GM12892 (cell line): ENCODE measurements around the gene TRIOBP.

Source experiments
- POLR2AphosphoS5 ChIP-seq: IDR thresholded peaks from 2 replicates; pipeline ENCODE4 v1.6.1; 2011; ENCODE audit warnings: low read depth, low read length, control low read depth
- TAF1 ChIP-seq: IDR thresholded peaks from 2 replicates; pipeline ENCODE4 v1.6.1; 2011; ENCODE audit warnings: low read depth, mild to moderate bottlenecking, control low read depth, low read length, borderline replicate concordance

- TF ChIP-seq TAF1 (no peak), POLR2AphosphoS5 (no peak)
Observed at GRCh38 chr22:37679670-37680069, 17.2 kb upstream of the TRIOBP start.
